Measurements from ENCODE around the gene KRT75.

The KRT75 gene

GRCh38 chr12:52436000-52436827 lies 2.0 kb upstream of the KRT75 start:
- no peak overlapping the region for H3K4me3 ChIP-seq (ENCODE audit: low read length)
- peak; percentile 37 for DNase-seq (ENCODE audit: low read depth)
- TF ChIP-seq CTCF (conservative IDR thresholded peaks at IDR 0.05; ENCODE audit: low read length) = no peak

- no peak overlapping the region for H3K4me3 ChIP-seq (ENCODE audit: low read length)
- TF ChIP-seq CTCF (conservative IDR thresholded peaks at IDR 0.05; ENCODE audit: low read length) = no peak
- no peak for DNase-seq (ENCODE audit: low read depth)
Measured at GRCh38 chr12:52435659-52435999, 1.5 kb upstream of the KRT75 start.

GRCh38 chr12:52434760-52435530 lies 774 bp upstream of the KRT75 start:
- H3K4me3 ChIP-seq (ENCODE audit: low read length) = no peak overlapping the region
- no peak for DNase-seq (ENCODE audit: low read depth)
- no peak for TF ChIP-seq CTCF (conservative IDR thresholded peaks at IDR 0.05; ENCODE audit: low read length)

GRCh38 chr12:52433501-52434080 lies 580 bp downstream of the KRT75 start:
- no peak for DNase-seq (ENCODE audit: low read depth)
- no peak for TF ChIP-seq CTCF (conservative IDR thresholded peaks at IDR 0.05; ENCODE audit: low read length)
- H3K4me3 ChIP-seq (ENCODE audit: low read length) = no peak overlapping the region

GRCh38 chr12:52432559-52433207 lies 1.5 kb downstream of the KRT75 start:
- no peak overlapping the region for H3K4me3 ChIP-seq (ENCODE audit: low read length)
- no peak for DNase-seq (ENCODE audit: low read depth)
- no peak for TF ChIP-seq CTCF (conservative IDR thresholded peaks at IDR 0.05; ENCODE audit: low read length)

GRCh38 chr12:52428121-52428520 lies 6.0 kb downstream of the KRT75 start:
- DNase-seq (ENCODE audit: low read depth) = no peak
- TF ChIP-seq CTCF (conservative IDR thresholded peaks at IDR 0.05; ENCODE audit: low read length) = no peak
- no peak overlapping the region for H3K4me3 ChIP-seq (ENCODE audit: low read length)

Data from AG10803 (cell line).